ENCODE data around the gene UBE2Q1.

The UBE2Q1 gene

DNA sequence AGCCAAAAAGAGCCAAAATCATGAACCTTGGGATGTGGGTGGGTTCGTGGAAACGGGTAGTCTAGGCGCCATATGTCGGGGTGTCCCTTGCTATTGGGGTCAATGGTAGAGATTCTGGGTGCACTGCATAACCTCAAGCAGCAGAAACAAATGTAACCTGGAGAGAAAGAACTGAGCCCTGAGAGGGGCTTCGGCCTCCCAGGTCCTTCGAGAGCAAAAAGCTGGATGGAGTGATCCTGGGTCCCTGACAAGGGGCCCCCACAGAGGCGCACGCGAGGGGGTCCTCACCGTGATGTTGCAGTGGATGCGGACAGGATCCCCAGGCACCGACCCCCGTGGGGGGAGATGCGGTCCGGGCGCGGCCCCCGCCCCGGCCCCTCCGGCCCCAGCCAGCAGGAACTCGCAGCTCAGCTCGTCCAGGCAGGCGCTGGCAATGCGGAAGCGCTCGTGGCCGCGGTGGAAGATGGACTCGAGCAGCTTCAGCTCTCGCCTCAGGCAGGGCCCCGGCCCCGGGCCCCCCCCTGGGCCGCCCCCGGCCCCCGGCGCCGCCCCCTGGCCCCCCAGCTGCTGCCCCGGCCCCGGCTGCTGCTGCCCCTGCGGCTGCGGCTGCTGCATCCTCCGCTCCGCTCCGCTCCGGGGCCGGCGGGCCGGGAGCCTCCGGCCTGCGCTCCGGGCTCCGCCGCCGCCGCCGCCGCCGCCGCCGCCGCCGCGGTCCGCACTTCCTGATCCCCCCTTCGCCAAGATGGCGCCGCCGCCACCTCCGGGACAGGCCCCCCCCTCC is at the start of gene UBE2Q1:
UBE2Q1 (minus strand) TSS at position 724 of the 781 bp plus-strand sequence; CDS start at position 615, 109 bp downstream.
- DNase-seq = no peak

DNA sequence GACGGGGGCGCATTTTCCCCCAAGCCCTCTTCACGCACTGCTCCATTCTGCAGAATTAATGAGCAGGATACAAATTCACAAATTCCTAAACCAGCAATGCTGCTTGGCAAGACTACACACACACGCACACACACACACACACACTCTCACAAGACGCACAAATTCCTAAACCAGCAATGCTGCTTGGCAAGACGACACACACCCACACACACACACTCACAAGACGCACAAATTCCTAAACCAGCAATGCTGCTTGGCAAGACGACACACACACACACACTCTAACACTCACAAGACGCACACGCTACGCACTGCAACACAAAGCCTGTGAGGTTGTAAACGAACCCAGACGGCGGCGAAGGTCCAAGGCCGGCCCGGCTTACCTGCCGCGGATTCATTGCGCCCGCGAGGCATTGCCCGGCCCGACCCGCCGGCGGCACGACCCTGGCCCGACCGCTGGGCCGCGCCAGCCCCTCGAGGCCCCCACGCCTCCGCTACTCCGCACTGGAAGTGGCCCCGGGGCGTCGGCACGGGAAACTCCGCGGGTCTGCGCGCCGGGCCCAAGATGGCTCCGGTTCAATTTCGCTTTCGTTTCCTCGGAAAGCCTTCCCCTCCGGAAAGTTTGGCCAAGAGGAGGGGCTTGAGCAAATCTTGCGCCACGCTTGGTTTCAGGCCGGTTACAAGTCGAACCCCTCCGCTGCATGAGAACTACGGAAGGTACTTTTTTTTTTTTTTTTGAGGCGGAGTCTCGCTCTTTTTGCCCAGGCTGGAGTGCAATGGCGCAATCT is 49.3 kb upstream of the UBE2Q1 start, which contains the start of gene ADAR:
ADAR (minus strand) TSS at position 578 of the 788 bp plus-strand sequence; CDS start at position 398, 180 bp downstream.
- peak; percentile 82 for DNase-seq

DNA sequence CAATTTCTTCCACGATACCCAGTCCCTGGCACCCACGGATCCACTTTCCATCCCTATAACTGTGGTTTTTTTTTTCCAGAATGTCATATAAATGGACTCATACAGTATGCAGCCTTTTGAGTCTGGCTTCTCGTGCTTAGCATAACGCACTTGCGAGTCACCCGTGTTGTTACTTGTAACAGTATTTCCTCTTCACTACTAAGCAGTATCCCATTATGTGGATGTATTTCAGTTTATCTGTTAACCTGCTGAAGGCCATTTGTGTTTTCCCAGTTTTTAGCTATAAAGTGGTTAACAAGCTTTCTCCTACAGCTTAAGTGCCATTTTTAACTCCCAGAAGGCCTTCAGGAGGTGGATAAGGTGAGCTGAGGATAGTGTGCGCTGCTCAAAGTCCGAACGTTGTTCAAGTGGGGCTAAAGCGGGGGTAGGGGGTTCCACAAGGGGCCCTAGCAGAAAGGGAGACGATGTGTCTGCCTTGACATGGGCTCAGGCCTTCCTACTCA is 48.7 kb upstream of the UBE2Q1 start:
- no peak for DNase-seq

DNA sequence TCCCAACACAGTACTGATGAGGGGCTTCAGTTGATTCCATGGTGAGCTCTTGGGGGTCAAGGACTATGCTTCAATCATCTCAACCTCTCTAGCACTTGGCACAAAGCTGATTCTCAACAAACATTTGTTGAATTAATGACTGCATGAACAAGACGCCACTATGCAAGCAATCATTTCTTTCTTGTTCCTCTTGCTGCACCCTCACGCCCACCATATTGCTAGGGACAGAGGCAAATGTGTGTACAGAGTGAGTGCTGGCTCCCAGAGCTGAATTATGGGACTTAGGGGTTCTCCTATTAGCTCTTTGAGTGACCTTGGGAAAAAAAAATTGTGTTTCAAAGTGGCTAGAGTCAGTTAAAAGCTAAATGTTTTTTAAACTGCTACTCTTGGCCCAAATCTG is 47.1 kb upstream of the UBE2Q1 start:
- DNase-seq = no peak

DNA sequence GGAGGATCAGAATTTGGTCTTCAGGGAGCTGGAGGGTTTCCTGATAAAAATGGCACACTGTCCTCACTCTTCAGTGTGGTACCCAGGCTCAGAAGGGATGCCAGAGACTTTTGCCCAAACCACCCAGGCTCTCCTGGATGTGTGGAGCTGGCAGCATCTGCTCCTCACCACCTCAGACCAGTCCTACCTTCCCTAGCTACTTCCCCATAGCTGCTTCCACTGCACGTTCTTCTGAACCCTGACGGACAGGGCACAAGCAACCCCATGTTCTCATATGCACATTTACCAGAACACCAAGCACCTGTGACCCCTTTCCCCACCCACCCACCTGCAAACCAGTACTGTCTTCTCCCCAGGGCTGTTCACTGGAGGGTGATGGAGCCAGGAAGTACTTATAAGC is 44.9 kb upstream of the UBE2Q1 start:
- DNase-seq = no peak

DNA sequence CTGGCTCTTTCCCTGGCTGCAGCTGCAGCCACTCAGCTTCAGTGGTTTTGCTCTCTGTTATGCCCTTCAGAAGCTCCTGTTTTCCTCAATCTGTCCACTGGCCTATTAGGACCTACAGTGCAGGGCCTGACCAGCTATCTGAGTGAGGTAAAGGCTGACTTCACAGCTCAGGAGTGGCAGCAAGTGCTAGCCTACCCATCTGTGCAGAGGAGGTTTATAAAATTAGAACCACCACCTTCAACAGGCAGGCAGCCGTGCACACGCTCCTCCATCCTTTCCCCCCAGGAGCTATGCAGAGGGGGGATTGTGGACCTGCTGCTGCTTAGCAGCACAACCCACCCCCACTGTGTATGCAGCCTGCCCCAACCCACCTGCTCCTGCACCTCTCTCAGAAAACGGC is 41.2 kb upstream of the UBE2Q1 start:
- DNase-seq = no peak

DNA sequence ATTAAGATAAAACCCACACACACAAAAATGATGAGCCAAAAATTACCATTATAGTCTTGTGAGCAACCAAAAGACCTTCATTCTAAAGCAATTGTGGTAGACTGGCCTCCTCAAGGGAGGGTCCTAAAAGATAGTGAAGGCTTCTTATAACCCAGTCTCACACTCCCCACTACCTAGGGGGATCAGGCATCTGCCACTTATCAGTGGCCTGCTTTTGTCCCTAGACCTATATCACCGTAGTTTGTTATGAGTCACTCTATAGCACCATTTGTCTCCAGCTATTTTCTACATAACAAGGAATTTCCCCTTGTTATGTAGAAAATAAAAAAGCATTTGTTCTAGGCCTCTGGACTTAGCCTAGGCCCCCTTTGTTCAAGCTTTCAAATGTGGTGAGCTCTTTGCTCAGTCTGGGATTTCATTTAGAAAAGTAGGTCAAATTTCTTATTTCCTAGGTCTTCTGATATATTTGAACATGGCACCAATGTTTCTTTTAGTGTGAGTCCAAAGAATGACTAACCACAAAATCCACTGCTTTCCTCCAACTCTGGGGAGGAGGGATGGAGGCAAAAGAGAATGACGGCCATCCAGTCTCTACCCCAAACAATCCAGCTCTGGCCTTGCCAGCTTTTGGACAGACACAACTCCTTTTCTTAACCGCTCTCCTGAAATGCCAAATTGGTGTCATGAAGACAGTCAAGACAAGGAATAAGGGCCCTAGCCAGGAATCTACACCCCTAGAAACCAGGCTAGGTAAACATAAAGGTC is 40.6 kb upstream of the UBE2Q1 start:
- DNase-seq = no peak

DNA sequence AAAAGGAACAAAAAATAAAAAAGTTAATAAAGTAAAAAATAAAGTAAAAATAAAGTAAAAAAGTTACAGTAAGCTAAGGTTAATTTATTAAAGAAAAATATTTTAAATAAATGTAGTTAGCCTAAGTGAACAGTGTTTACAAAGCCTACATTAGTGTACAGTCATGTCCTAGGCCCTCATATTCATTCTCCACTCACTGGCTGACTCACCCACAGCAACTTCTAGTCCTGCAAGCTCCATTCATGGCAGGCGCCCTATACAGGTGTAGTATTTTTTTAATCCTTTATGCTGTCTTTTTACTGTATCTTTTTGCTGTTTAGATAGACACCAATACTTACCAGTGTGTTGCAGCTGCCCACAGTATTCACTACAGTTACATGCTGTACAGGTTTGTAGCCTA is 37.2 kb upstream of the UBE2Q1 start:
- DNase-seq = no peak

DNA sequence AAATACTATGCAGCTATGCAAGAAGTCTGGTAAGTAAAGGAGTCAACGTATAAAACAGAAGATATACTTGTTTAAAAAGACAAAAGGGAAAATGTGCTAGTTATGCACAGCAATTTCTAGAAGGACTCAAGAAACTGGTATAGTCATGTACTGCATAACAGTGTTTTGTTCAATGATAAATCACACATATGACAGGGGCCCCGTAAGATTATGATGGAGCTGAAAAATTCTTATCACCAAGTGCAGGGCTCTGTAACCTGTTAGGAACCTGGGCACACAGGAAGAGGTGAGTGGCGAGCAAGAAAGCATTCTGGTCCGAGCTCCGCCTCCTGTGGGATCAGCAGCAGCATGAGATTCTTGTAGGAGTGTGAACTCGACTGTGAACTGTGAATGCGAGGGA is 36.3 kb upstream of the UBE2Q1 start:
- DNase-seq = no peak

DNA sequence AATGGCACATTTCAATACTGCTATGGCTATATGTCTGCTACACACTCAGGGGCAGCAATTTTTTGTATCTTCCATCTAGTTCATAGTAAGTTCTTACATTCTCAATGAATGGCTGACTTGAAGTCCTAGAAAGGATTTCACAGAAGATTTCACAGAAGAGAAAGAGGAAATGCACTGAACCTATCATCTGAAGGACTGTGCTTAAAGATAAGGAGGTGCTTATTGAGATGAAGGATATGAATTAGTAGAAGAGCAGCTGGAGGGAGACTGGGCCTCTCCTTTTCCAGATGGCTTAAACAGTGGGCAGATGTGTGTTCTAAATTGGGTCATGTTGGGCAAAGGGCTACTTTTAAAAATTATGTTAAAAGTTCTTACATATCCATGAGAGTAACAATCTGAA is 34.9 kb upstream of the UBE2Q1 start:
- no peak for DNase-seq

DNA sequence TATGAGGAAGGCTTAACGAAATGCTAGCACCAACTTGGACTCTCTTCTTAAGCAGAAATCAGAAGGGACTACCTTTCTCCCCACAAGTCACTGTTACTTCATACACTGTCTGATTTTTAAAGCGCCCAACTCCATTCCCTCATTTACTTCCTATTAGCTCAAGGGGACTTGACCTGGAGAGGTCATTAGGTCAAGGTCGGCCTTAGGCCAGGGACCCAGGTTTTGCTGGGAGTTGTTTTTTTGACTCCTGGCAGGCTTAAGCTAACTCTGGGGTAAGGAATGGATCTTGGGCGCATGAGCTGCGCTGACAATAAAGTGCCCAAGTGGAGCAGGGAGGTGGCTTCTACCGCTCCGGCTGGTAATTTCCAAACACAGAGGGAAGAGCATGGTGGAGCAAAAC is 32.7 kb upstream of the UBE2Q1 start:
- DNase-seq = no peak

DNA sequence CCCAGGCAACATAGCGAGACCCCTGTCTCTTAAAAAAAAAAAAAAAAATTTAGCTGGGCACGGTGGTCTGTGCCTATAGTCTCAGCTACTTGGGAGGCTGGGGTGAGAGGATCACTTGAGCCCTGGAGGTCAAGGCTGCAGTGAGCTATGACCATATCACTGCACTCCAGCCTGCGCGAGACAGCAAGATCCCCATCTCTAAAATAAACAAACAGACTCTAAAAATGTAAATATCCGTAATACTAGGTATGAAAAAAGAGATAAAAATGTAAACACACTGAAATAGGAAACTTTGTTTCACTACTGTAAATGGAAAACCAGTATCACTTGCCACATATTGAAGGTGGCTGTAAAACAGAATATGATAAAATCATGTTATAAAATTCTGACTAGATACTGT is 32.3 kb upstream of the UBE2Q1 start:
- DNase-seq = no peak

DNA sequence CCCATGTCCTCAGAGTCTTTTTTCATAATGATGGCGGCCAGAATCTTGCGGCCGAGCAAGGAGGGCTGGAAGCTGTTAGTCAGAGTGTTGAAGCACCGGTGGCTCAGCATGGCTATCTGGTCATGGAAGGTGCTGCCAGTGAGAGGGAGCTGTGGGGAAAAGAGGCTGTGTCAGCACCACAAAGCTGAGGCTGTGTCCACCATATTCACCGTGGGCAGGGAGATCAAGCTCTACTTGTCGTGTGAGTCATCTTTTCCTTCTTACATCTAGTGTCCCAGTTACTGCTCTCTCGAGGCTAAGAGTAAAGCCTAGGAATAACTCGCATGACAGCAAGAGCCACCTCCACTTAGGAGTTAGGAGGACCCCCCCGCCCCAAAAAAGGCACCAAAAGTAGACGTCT is 31.3 kb upstream of the UBE2Q1 start:
- DNase-seq = no peak

DNA sequence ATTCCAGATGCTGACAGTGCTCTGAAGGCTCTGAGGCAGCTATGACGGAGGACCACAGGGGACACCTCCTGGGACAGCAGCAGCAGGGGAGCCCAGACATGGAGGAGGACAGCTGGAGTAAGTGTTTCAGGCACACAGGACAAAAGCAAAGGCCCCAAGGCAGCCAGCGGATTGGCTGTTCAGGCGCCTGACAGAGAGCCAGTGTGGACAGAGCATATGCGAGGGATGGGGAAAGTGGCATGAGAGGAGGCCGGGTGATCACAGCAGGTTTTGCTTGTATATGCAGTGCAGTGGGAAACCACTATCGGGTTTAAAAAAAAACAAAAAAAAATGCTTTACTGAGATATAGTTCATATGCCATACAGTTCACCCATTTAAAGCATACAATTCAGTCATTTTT is 28.2 kb upstream of the UBE2Q1 start:
- no peak for DNase-seq

DNA sequence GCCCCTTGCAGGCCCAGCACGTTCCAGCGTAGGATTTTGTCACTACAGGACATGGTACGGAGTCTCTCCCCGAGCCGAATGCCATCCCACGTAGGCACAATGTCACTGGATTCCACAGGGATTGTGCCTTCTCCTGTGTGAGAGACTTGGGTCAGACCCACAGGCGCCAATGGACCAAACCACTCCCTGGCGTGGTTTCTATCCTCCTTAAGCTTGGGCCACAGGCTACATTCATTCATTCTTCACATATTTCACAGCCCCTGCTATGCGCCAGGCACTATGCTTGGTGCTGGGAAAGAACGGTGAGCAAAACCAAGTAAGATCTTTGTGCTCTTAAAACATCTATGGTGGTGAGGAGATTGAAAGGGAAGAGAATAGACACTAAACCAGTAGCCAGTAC is 27.8 kb upstream of the UBE2Q1 start:
- DNase-seq = no peak

DNA sequence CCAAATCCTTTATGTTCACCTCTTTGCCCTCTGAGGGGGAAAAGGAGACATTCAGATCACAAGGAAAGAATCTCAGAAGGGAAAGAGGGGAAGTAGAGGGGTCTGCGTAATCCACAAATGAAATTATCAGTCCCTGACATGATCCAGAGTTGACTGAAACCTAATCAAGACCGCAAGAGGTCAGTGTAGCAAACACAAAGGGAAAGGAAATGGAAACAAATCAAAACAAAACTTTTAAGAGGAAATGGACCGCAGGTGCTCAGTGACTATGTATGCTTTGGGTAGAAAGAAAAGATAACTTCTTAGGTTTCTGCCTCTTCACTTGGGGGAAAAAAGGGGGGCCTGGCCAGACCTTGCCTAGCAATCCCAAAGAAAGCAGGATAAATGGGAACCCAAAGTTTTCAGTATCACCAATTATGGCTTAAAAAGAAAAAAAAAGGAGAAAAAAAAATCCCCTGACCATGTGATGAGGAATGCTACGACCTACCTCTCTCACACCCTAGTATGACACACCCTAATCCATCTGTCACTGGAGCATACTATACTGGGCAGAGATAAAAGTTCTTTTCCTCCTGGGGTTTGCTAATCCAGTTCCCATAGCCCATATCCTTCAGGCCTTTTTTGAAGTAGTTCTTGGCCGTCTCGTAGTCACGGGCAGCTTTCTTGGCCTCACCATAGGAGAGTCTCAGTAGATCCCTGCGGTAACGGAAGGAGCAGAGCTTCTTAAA is 26.0 kb upstream of the UBE2Q1 start:
- no peak for DNase-seq

DNA sequence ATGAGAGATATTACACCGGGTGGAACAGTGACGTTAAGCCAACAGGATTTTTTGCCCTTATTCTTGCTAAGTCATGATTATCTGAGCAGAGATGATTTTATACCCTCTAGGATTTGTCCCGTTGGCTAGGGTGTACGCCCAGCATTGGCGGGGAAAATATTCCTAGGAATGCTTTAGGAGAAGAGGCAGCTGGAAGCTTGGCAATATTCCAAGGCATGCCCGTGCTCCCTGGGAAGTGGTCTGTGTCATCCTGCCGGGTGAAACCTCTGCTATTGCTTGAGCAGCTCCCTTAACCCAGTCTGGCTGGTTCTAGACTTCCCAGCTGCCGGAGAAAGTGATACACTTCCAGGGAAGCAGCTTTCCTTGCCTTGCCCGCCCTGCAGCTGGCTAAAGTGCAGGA is 25.3 kb upstream of the UBE2Q1 start:
- DNase-seq = no peak

DNA sequence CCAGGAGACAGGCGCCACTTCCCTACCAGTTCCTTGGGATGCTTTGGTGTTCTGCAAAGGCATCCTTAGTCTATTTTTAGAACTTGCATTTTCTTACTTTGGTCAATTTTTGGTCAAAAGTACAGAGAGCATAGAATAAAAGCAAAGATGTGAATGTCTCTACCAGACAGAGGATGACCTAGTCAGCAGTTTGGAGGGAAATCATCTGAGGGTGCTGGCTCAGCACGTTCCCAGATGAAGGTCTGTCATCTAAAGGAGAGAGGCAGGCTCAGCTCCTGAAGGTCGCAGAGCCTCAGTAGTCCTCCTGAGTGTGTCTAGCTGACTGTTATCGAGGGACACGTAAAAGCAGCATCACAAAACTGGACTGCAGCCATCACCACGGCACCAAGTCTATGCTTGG is 24.4 kb upstream of the UBE2Q1 start:
- no peak for DNase-seq

DNA sequence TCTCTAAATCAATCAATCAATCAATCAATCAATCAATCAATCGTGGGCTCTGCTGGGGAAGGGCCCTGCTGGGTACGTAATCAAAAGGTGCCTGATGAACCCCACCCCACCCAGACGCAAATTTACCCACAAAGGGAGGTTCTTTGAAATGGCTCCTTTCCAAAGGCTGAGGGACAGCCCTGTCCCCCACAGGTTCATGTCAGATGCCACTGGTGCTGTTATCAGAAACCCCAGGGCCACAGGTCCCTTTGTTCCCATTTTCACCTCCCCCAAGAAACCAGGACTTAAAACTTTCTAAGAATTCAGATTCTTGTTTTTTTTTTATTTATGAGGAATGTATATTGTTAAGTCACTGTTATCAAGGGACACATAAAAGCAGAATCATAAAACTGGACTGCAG is 23.3 kb upstream of the UBE2Q1 start:
- no peak for DNase-seq

DNA sequence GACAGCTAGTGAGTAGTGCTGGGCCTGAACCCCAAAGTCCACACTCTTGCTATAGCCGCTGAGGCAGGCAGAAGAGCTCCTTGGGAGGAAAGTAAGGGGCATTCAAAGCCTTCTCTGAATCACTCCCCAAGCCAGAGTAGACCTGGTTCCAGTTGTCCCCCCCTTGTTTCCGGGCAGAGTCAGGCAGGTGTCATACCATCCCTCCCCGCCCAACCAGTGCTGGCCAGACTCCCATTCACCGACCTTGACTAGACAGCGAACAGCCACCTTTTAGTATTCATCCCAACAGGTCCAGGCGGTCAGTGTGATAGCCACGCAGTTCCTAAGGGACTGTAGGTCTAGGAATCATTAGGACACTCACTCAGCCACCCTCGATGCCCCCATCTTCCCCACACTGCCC is 20.9 kb upstream of the UBE2Q1 start:
- no peak for DNase-seq

DNA sequence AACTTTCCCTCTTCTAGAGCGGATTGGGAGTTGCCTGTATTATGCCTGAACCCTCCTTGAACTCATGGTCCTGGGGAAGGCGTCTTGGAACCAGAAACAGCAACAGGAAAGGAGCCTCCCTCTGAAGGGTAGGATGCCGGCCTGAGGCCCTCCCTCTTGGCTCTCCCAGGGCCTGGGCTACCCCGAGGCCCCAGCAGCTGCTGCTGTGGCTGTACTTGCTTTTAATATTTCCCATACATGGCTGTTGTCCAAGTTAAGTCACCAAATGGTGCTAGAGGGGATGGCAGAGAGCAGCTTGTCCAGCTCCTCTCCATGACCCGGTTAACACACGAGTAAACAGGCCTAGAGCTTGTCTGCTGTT is 19.6 kb upstream of the UBE2Q1 start:
- no peak for DNase-seq

DNA sequence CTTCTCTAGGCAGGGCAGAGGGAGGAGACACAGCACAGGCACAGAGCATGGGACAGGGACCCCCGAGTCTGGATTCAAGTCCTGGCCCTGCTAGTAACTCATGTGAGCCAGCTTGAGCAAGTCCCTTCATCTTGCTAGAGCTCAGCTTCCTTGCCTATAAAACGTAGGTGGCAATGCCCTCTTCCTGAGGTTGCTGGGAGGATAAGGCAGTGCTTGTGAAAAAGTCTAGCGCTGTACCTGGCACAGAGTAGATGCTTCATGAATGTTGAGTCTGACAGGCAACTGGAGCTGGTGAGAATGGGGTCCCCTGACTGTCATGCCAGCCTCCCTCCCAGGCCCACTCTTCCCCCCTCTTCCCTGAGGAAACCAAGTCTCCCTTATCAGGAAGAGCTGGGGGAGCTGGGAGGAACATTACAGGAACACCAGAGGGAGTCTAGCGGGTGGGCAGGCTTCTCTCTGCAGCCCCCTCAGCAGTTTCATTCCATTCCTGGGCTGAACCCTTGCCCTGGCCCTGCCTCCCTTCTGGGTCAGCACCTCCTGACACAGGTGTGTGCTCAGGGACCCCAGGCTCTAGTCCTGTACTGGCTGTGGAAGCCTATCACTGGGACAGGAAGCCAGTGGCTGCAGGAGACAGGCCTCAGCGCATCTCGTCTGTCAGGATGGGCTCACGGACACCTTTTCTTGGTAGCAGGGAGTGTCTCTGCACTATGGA is 19.0 kb upstream of the UBE2Q1 start:
- no peak for DNase-seq
